ENCODE measurements around the gene WASF2. TPM values are rescaled to one million over a fixed set of nuclear protein-coding genes. Genes with fewer than 3 reads are reported as not detected.

The WASF2 gene
- total and polyA plus RNA-seq, 2 of the 8 experiments (the other 6 are each of a cell fraction or from before 2014, with no cell fraction given), result 32.1 to 86.6 TPM

DNA sequence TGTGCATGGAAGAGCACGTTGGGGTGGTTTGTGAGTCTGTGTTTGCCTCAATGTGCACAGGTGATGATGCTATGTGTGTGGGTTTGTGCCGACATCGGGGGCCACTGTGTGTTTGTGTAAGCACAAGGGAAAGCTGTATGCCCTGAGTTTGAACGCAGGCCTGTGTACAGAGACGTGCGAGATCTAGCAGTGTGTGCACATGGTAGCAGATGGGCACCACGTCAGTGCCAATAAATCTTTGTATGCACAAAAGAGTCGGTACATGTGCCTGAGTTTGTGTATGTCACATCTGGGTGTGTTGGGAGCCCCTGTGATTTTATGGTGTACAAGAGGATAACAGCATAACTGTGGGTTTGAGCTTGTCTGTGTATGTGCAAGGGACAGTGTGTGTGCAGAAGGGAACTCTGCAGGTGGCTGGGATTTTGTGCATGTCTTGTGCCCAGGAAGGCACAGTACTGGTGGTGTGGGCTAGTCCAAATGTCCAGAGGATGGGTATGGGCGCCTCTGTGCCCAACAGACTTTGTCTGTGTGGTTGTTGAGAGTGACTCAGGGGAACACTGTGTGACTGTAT is 32.0 kb upstream of the WASF2 start (continued):
- TF ChIP-seq, protein P1, sequence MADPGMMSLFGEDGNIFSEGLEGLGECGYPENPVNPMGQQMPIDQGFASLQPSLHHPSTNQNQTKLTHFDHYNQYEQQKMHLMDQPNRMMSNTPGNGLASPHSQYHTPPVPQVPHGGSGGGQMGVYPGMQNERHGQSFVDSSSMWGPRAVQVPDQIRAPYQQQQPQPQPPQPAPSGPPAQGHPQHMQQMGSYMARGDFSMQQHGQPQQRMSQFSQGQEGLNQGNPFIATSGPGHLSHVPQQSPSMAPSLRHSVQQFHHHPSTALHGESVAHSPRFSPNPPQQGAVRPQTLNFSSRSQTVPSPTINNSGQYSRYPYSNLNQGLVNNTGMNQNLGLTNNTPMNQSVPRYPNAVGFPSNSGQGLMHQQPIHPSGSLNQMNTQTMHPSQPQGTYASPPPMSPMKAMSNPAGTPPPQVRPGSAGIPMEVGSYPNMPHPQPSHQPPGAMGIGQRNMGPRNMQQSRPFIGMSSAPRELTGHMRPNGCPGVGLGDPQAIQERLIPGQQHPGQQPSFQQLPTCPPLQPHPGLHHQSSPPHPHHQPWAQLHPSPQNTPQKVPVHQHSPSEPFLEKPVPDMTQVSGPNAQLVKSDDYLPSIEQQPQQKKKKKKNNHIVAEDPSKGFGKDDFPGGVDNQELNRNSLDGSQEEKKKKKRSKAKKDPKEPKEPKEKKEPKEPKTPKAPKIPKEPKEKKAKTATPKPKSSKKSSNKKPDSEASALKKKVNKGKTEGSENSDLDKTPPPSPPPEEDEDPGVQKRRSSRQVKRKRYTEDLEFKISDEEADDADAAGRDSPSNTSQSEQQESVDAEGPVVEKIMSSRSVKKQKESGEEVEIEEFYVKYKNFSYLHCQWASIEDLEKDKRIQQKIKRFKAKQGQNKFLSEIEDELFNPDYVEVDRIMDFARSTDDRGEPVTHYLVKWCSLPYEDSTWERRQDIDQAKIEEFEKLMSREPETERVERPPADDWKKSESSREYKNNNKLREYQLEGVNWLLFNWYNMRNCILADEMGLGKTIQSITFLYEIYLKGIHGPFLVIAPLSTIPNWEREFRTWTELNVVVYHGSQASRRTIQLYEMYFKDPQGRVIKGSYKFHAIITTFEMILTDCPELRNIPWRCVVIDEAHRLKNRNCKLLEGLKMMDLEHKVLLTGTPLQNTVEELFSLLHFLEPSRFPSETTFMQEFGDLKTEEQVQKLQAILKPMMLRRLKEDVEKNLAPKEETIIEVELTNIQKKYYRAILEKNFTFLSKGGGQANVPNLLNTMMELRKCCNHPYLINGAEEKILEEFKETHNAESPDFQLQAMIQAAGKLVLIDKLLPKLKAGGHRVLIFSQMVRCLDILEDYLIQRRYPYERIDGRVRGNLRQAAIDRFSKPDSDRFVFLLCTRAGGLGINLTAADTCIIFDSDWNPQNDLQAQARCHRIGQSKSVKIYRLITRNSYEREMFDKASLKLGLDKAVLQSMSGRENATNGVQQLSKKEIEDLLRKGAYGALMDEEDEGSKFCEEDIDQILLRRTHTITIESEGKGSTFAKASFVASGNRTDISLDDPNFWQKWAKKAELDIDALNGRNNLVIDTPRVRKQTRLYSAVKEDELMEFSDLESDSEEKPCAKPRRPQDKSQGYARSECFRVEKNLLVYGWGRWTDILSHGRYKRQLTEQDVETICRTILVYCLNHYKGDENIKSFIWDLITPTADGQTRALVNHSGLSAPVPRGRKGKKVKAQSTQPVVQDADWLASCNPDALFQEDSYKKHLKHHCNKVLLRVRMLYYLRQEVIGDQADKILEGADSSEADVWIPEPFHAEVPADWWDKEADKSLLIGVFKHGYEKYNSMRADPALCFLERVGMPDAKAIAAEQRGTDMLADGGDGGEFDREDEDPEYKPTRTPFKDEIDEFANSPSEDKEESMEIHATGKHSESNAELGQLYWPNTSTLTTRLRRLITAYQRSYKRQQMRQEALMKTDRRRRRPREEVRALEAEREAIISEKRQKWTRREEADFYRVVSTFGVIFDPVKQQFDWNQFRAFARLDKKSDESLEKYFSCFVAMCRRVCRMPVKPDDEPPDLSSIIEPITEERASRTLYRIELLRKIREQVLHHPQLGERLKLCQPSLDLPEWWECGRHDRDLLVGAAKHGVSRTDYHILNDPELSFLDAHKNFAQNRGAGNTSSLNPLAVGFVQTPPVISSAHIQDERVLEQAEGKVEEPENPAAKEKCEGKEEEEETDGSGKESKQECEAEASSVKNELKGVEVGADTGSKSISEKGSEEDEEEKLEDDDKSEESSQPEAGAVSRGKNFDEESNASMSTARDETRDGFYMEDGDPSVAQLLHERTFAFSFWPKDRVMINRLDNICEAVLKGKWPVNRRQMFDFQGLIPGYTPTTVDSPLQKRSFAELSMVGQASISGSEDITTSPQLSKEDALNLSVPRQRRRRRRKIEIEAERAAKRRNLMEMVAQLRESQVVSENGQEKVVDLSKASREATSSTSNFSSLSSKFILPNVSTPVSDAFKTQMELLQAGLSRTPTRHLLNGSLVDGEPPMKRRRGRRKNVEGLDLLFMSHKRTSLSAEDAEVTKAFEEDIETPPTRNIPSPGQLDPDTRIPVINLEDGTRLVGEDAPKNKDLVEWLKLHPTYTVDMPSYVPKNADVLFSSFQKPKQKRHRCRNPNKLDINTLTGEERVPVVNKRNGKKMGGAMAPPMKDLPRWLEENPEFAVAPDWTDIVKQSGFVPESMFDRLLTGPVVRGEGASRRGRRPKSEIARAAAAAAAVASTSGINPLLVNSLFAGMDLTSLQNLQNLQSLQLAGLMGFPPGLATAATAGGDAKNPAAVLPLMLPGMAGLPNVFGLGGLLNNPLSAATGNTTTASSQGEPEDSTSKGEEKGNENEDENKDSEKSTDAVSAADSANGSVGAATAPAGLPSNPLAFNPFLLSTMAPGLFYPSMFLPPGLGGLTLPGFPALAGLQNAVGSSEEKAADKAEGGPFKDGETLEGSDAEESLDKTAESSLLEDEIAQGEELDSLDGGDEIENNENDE (IDR thresholded peaks at IDR 0.05; ENCODE audit: insufficient replicate concordance, low read length), result no peak
- TF ChIP-seq CHD1 (IDR thresholded peaks at IDR 0.05; ENCODE audit: low read depth, low read length) (no peak), BACH1 (IDR thresholded peaks at IDR 0.05; ENCODE audit: low read length) (no peak), BRCA1 (IDR thresholded peaks at IDR 0.05; ENCODE audit: low read depth, low read length) (no peak), KDM4A (IDR thresholded peaks at IDR 0.05; ENCODE audit: low read depth, low read length, severe bottlenecking) (no peak), POU5F1 (IDR thresholded peaks at IDR 0.05; ENCODE audit: low read depth, low read length) (no peak), RXRA (IDR thresholded peaks at IDR 0.05; ENCODE audit: insufficient read depth, low read depth, low read length) (no peak), CEBPB (IDR thresholded peaks at IDR 0.05; ENCODE audit: low read depth, low read length) (no peak)
- TF ChIP-seq, protein P2, sequence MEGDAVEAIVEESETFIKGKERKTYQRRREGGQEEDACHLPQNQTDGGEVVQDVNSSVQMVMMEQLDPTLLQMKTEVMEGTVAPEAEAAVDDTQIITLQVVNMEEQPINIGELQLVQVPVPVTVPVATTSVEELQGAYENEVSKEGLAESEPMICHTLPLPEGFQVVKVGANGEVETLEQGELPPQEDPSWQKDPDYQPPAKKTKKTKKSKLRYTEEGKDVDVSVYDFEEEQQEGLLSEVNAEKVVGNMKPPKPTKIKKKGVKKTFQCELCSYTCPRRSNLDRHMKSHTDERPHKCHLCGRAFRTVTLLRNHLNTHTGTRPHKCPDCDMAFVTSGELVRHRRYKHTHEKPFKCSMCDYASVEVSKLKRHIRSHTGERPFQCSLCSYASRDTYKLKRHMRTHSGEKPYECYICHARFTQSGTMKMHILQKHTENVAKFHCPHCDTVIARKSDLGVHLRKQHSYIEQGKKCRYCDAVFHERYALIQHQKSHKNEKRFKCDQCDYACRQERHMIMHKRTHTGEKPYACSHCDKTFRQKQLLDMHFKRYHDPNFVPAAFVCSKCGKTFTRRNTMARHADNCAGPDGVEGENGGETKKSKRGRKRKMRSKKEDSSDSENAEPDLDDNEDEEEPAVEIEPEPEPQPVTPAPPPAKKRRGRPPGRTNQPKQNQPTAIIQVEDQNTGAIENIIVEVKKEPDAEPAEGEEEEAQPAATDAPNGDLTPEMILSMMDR (IDR thresholded peaks at IDR 0.05; ENCODE audit: control extremely low read depth in 1 of 3, insufficient read depth in 1 of 3, low read depth in 1 of 3, low read length in 3 of 3), result no peak

Measured in H1 (cell line).